Right lobe of liver (tissue), 6 donors: ENCODE results near the gene YBX2. TPM values are rescaled to one million over a fixed set of nuclear protein-coding genes. Genes with fewer than 3 reads are reported as not detected.
A peak's percentile ranks its signal among the peaks of the same experiment; 100 is the strongest.

Experiments used
- ATAC-seq, 4 donors: fragments of 200-7000 bp; cut with Tn5 transposase; one replicate each; pipeline ENCODE4 v1.9.1; 2020; ENCODE audit warnings: mild to moderate bottlenecking in 4 of 4, moderate library complexity in 4 of 4
- DNase-seq, 3 donors: peaks; one replicate each; pipeline ENCODE4 v3.0.0-alpha.2; 2020
- H3K27ac ChIP-seq, 3 donors: fragments of 200-600 bp; one replicate each; pipeline ENCODE4 v1.8.0; 2022
- H3K27me3 ChIP-seq, 2 donors: fragments of 200-600 bp; one replicate each; pipeline ENCODE4 v1.8.0; 2022
- H3K36me3 ChIP-seq, 4 donors: fragments of 200-600 bp; sonication (generic) in 1 of 4; one replicate each; pipeline versions ENCODE4 v1.5.1 to v1.8.0; 2017 to 2022; ENCODE audit warnings: control low read depth in 1 of 4
- H3K4me1 ChIP-seq, 4 donors: fragments of 200-600 bp; sonication (generic) in 1 of 4; one replicate each; pipeline versions ENCODE4 v1.5.1 to v1.8.0; 2017 to 2022; ENCODE audit warnings: control low read depth in 1 of 4
- H3K4me3 ChIP-seq, 3 donors: fragments of 200-600 bp; one replicate each; pipeline ENCODE4 v1.8.0; 2022
- H3K9me3 ChIP-seq, 4 donors: fragments of 200-600 bp; sonication (generic) in 1 of 4; one replicate each; pipeline versions ENCODE4 v1.5.1 to v1.8.0; 2017 to 2022; ENCODE audit warnings: control low read depth in 1 of 4
- POLR2A ChIP-seq: fragments of 450-650 bp; IDR thresholded peaks from one replicate; pipeline ENCODE4 v1.6.1; 2017; ENCODE audit warnings: antibody characterized with exemption, mild to moderate bottlenecking
- WGBS: methylation state at CpG from one replicate; pipeline ENCODE4 v1.1.6; 2018; ENCODE audit warnings: low coverage, low lambda C conversion rate; ENCODE audit not compliant: insufficient coverage; ENCODE audit errors: missing lambda C conversion rate; 5-methylcytosine and 5-hydroxymethylcytosine counted together
- intact Hi-C, 2 donors: fragments of 100-400 bp; cut with DNase I; formaldehyde crosslinking; loops; one replicate each; pipeline versions ENCODE4 v1.11.2 to v1.14.1; 2022
- total RNA-seq, 6 experiments: library from RNA; depleted of rRNA in 2 of 6; stranded (reverse); fragments of >200 nt in 2 of 6; fragmentation: NEBNext Ultra II Directional in 3 of 6; extraction: Animal tissue kit (Norgen Biotek cat#: 25700) in 3 of 6; gene quantifications; one replicate each; pipeline versions ENCODE4 v1.1.0 to v1.2.4, GENCODE V29; 2016 to 2023
- TF ChIP-seq, protein P1 (sequence below), 4 donors: fragments of 200-600 bp in 3 of 4; fragments of 450-650 bp in 1 of 4; IDR thresholded peaks; one replicate each; pipeline versions ENCODE4 v1.5.1 to v1.8.0; 2016 to 2022; ENCODE audit warnings: antibody characterized with exemption in 4 of 4, mild to moderate bottlenecking in 2 of 4
- donor health status: DM: no; HTN: yes; CAD: no.
- donor health status: DM: no; HTN: no; CAD: no.
- donor health status: DM: no; HTN: no; CAD: no.
- donor health status: DM: no; HTN: yes; CAD: no.
- donor health status: DM: no; HTN: yes; CAD: no.

YBX2 gene
- total RNA-seq, 6 experiments from 2014 or later, result 0.27 to 1.7 (median 0.90) TPM

DNA sequence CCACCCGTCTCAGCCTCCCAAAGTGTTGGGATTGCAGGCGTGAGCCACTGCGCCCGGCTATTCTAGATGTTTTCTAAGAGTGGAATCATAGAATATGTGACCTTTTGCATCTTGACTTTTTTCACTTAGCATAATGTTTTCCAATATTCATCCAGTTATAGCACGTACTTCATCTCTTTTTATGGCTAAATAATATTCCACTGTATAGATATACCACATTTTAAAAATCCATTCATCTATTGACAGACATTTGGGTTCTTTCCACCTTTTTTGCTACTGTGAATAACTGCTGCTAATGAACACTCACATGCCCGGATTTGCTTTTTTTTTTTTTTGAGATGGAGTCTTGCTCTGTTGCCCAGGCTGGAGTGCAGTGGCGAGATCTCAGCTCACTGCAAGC is 9.7 kb upstream of the YBX2 start:
- ATAC-seq (no peak), DNase-seq (no peak)
- no peak overlapping the region for H3K4me3 ChIP-seq
- H3K9me3 ChIP-seq, result no peaks in the 10 kb centered on the region
- 95% methylated on average over 5 of the region's 7 CpGs for WGBS
- no peak overlapping the region for H3K27ac ChIP-seq
- intact Hi-C loops, result no loop called here
- TF ChIP-seq POLR2A, result no peak
- TF ChIP-seq, protein P1, sequence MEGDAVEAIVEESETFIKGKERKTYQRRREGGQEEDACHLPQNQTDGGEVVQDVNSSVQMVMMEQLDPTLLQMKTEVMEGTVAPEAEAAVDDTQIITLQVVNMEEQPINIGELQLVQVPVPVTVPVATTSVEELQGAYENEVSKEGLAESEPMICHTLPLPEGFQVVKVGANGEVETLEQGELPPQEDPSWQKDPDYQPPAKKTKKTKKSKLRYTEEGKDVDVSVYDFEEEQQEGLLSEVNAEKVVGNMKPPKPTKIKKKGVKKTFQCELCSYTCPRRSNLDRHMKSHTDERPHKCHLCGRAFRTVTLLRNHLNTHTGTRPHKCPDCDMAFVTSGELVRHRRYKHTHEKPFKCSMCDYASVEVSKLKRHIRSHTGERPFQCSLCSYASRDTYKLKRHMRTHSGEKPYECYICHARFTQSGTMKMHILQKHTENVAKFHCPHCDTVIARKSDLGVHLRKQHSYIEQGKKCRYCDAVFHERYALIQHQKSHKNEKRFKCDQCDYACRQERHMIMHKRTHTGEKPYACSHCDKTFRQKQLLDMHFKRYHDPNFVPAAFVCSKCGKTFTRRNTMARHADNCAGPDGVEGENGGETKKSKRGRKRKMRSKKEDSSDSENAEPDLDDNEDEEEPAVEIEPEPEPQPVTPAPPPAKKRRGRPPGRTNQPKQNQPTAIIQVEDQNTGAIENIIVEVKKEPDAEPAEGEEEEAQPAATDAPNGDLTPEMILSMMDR (IDR thresholded peaks at IDR 0.05), result no peak
- peaks cover 0 to 5% (median 1%) of the 10 kb centered on the region in 4 donors for H3K4me1 ChIP-seq
- H3K36me3 ChIP-seq, result no peaks in the 10 kb centered on the region
- H3K27me3 ChIP-seq, result no peaks in the 10 kb centered on the region

DNA sequence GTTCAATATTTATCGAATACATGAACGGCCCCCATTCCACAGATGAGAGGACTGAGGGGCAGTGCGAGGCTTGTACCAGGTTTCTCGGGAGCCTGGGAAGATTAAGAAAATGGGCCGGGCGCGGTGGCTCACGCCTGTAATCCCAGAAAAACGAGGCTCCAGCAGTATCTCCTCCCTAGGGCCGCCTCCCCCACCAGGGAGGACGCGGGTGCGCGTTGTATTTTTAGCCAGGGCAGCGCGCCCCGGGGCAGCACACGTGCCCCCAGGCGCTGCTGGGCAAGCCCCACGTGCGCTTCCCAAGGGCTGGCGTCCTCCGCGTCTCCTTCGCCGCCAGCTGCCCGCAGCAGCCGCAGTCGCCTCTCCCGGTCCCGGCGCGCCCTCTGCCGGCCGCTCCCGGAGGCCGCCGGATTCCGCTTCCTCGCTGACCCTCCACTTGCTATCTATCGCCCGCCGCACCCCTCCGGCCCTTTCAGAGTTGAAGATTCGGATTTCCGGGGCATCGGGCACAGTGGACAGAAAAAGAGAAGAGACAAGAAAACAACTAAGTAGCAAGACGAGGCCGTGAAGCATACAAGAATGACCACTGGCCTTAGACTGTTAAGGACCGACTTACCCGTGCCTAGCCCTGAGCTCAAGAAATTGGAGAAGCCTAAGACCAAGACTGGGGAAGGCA is 1.9 kb upstream of the YBX2 start:
- intact Hi-C loops, result no loop called here
- no peaks in the 10 kb centered on the region for H3K27me3 ChIP-seq
- H3K9me3 ChIP-seq, result no peaks in the 10 kb centered on the region
- H3K36me3 ChIP-seq, result no peaks in the 10 kb centered on the region
- TF ChIP-seq, protein P1 (IDR thresholded peaks at IDR 0.05), result peak; percentile 92 to 97 (median 96)
- TF ChIP-seq POLR2A, result no peak
- 8% methylated on average over 6 of the region's 51 CpGs for WGBS
- no peak overlapping the region for H3K4me3 ChIP-seq
- peak; percentile 83 to 86 (median 85) for DNase-seq
- ATAC-seq, result peak; percentile 80 to 93 (median 88)
- peaks cover 0 to 13% (median 2%) of the 10 kb centered on the region in 4 donors for H3K4me1 ChIP-seq
- H3K27ac ChIP-seq, result no peak overlapping the region

DNA sequence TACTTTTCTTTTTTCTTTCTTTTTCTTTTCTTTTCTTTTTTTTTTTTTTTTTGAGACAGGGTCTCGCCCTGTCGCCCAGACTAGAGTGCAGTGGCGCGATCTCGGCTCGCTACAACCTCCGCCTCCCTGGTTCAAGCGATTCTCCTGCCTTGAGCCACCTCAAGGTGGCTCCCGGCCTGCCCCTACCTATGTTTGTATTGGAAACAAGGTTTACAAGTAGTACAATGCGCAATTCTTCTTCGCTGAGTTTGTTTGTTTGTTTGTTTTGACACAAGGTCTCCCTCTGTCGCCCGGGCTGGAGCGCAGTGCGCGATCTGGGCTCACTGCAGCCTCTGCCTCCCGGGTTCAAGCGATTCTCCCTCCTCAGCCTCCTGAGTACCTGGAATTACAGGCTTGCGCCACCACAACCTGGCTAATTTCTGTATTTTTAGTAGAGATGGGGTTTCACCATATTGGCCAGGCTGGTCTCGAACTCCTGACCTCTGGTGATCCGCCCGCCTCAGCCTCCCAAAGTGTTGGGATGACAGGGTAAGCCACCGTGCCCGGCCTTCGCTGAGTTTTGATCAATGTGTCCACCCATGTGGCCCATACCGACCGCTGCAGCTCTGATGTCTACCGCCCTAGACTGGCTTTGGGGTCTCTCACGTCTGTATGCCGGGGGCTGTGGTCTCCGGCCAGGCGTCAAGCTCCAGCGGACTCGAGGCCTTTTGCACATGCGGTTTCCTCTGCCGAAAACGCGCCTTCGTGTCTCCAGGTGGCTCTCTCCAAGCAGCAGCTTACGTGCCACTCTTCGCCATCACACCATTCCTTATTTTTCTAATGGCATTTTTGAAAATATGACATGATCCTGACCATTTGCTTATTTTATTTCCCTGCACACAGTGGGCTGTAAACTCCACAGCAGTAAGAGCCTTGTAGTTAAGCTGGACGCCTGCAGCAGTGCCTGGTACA is 1.1 kb upstream of the YBX2 start:
- intact Hi-C loops, result no loop called here
- DNase-seq, result no peak

DNA sequence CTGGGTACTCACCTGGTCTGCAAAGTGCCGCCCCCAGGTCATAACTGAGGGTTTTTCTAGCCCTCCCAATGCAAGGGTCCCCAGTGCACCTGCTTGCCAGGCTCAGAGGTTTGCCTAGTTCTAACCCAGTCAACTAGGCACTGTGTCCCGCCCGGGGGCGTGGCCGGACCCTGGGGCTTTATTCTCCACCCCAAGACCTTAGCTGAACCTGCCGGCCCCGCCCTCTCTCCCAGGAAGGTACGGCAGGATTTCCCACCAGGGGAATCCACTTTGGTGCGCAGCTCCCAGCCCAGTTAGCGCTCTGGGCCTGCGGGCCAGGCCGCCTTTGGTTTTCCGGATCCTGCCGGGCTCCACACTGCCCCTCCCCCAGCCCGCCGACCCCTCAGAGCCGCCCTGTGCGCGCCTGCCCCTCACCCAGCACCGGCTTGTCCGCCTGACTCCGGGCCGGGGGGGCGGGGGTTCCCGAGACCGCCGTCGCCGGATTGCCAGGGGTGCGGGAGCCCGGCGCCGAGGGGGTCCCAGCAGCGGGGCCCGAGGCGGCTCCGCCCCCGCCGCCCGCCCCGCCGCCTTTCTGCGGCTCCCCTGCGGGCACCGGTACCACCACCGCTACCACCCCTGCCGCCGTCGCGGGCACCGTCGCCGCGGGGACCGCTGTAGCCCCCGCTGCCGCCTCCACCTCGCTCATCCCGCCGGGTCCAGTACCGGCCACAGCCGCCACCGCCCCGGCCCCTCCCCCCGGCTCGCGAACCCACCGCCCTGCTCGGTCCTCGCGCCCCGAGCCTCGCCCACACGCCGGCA is 424 bp downstream of the YBX2 start:
- Histone ChIP-seq H3K27ac (no peak overlapping the region), H3K4me3 (peak overlapping the region in 1 of 3 donors; percentile 21), H3K9me3 (no peaks in the 10 kb centered on the region), H3K36me3 (no peaks in the 10 kb centered on the region), H3K4me1 (peaks cover 0 to 13% (median 2%) of the 10 kb centered on the region in 4 donors), H3K27me3 (no peaks in the 10 kb centered on the region)
- peak; percentile 22 to 54 (median 36) for ATAC-seq
- TF ChIP-seq POLR2A, result no peak
- TF ChIP-seq, protein P1 (IDR thresholded peaks at IDR 0.05), result no peak
- WGBS, result 19% methylated on average over 23 of the region's 75 CpGs
- no peak for DNase-seq
- intact Hi-C loops, result no loop called here

More for the DNA sequence above, 1.1 kb upstream of the YBX2 start:
- H3K27me3 ChIP-seq, result no peaks in the 10 kb centered on the region
- H3K4me1 ChIP-seq, result peaks cover 0 to 13% (median 2%) of the 10 kb centered on the region in 4 donors
- H3K9me3 ChIP-seq, result no peaks in the 10 kb centered on the region
- no peaks in the 10 kb centered on the region for H3K36me3 ChIP-seq
- no peak overlapping the region for H3K27ac ChIP-seq
- TF ChIP-seq POLR2A, result no peak
- TF ChIP-seq, protein P1 (IDR thresholded peaks at IDR 0.05), result no peak
- H3K4me3 ChIP-seq, result no peak overlapping the region
- ATAC-seq, result no peak
- WGBS, result 53% methylated on average over 27 of the region's 42 CpGs
